T-cell (primary cell): ENCODE results near the gene SPTLC1. TPM values are rescaled to one million over a fixed set of nuclear protein-coding genes. Genes with fewer than 3 reads are reported as not detected.

ENCODE experiments used
- ATAC-seq, 4 experiments: fragments of 200-7000 bp in 3 of 4; fragments of 150-1000 bp in 1 of 4; cut with Tn5 transposase; replicated peaks in 1 of 4; 1 replicate in 3 of 4; 2 replicates in 1 of 4; pipeline ENCODE4 v1.10.0; 2021; ENCODE audit warnings: moderate library complexity in 3 of 4, mild to moderate bottlenecking in 2 of 4, moderate number of reproducible peaks in 1 of 4
- CTCF ChIA-PET, 2 donors: fragments of 300-600 bp; sonication (Branson Sonifier 250); formaldehyde crosslinking; loops; one replicate each; lab custom pipeline; 2022; ENCODE audit warnings: antibody characterized with exemption in 2 of 2; lab: Charles Lee
- POLR2A ChIA-PET, 2 donors: fragments of 300-600 bp; sonication (Branson Sonifier 250); formaldehyde crosslinking; loops; one replicate each; lab custom pipeline; 2022; ENCODE audit warnings: antibody characterized with exemption in 2 of 2; lab: Charles Lee
- DNase-seq, 35 experiments: peaks; one replicate each; pipeline versions ENCODE4 v3.0.0 to v3.0.0-alpha.2; 2013 to 2023
- H3K27ac ChIP-seq: one replicate; pipeline ENCODE4 v1.5.1; 2013; ENCODE audit warnings: low read length
- H3K27me3 ChIP-seq, 2 experiments: replicated peaks in 1 of 2; 1 replicate in 1 of 2; 2 replicates in 1 of 2; pipeline versions ENCODE4 v1.6.1 to v1.7.0; 2013; ENCODE audit warnings: low read length in 1 of 2, mixed read lengths in 1 of 2; ENCODE audit not compliant: control insufficient read depth in 2 of 2, insufficient read depth in 2 of 2; ENCODE audit errors: extremely low read depth in 1 of 2
- H3K36me3 ChIP-seq, 2 donors: 1 replicate in 1 of 2; 2 replicates in 1 of 2; pipeline versions ENCODE4 v1.6.1 to v1.7.0; 2013; ENCODE audit warnings: low read length in 1 of 2; ENCODE audit not compliant: control insufficient read depth in 2 of 2, insufficient read depth in 1 of 2; ENCODE audit errors: extremely low read depth in 1 of 2
- H3K4me1 ChIP-seq, 2 experiments: 1 replicate in 1 of 2; 2 replicates in 1 of 2; pipeline versions ENCODE4 v1.6.1 to v1.7.0; 2013; ENCODE audit warnings: low read length in 2 of 2, mixed read lengths in 1 of 2; ENCODE audit not compliant: insufficient read depth in 2 of 2, control insufficient read depth in 1 of 2; ENCODE audit errors: extremely low read depth in 1 of 2
- H3K4me3 ChIP-seq, 2 donors: 1 replicate in 1 of 2; 2 replicates in 1 of 2; pipeline versions ENCODE4 v1.5.1 to v1.7.0; 2013; ENCODE audit warnings: mild to moderate bottlenecking in 2 of 2, low read length in 1 of 2, moderate library complexity in 1 of 2; ENCODE audit not compliant: control insufficient read depth in 1 of 2; ENCODE audit errors: extremely low read depth in 1 of 2
- H3K9me3 ChIP-seq: 2 replicates; pipeline ENCODE4 v1.7.0; 2013
- H3K27ac Mint-ChIP-seq, 2 donors: one replicate each; pipeline ENCODE4 v1.8.0; 2020 to 2021; ENCODE audit warnings: mild to moderate bottlenecking in 2 of 2, mixed read lengths in 2 of 2
- H3K27me3 Mint-ChIP-seq, 2 donors: one replicate each; pipeline ENCODE4 v1.8.0; 2021 to 2022; ENCODE audit warnings: mixed read lengths in 2 of 2
- H3K36me3 Mint-ChIP-seq: one replicate; pipeline ENCODE4 v1.8.0; 2021; ENCODE audit warnings: mixed read lengths
- H3K4me1 Mint-ChIP-seq, 3 donors: one replicate each; pipeline ENCODE4 v1.8.0; 2020 to 2022; ENCODE audit warnings: mixed read lengths in 3 of 3, mild to moderate bottlenecking in 1 of 3
- H3K4me3 Mint-ChIP-seq, 3 donors: one replicate each; pipeline ENCODE4 v1.8.0; 2020 to 2022; ENCODE audit warnings: mild to moderate bottlenecking in 3 of 3, mixed read lengths in 3 of 3, moderate library complexity in 3 of 3
- H3K9me3 Mint-ChIP-seq, 3 donors: one replicate each; pipeline ENCODE4 v1.8.0; 2020 to 2022; ENCODE audit warnings: mixed read lengths in 3 of 3
- WGBS: methylation state at CpG from one replicate; pipeline ENCODE4 v1.1.5; 2013; ENCODE audit warnings: missing lambda C conversion rate; ENCODE audit not compliant: insufficient coverage; 5-methylcytosine and 5-hydroxymethylcytosine counted together
- total RNA-seq, 35 experiments: library from RNA in 6 of 35; stranded (reverse) in 6 of 35; fragments of 120-200 nt in 1 of 35; gene quantifications; one replicate each; pipeline versions ENCODE4 v1.2.1 to v1.2.4 and lab custom pipeline; 2013 to 2026

The SPTLC1 gene
- total RNA-seq, result 10 to 100 TPM; 40.5 to 51.1 (median 46.1) TPM
- total RNA-seq (2013), result 43.6 TPM
- 42.1 to 120 (median 65.3) reads per million in 29 experiments for total RNA-seq (lab: John Stamatoyannopoulos, UW)

DNA sequence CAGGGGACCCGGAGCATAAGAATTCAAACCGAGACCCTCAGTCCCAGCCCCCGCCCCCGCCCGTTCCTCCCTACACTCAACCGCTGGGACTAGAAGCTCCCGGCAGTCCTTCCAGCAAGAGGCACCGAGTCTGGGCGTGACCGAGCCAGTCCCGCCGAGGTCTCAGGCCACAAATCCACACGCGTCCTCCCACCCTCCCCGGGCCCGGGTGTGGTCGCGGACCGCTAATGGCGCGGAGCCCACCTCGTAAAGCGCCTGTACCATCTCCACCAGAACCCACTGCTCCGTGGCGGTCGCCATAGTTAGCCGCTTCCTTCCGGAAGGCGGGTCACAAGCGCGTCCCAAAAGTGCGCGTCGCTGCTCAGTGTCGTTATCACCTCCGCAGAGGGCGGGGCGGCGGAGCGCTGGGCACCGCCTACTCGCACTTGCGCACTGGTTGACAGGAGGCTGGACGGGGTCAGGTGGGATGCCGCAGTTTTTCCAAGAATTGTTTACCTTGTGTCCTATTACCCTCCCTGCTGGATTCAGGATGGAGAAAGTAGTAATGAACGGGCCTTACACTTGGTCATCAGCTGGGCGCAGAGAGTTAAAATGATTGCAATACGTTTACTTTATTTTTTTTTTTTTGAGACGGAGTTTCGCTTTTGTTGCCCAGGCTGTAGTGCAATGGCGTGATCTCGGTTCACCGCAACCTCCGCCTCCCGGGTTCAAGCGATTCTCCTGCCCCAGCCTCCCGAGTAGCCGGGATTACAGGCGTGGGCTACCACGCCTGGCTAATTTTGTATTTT lies at the start of gene SPTLC1:
TSS of gene SPTLC1 (minus strand) at position 343 of the 788 bp plus-strand sequence. CDS start at position 300, 43 bp downstream.
- Mint-ChIP-seq H3K4me3 (peak within 1 kb of the TSS; percentile 94 to 99 (median 99)), H3K9me3 (no peaks in the 10 kb centered on the region), H3K27ac (peak within 1 kb of the TSS; percentile 98 to 100), H3K4me1 (peaks cover 39 to 46% (median 45%) of the 10 kb centered on the region in 3 donors), H3K36me3 (peaks cover 25% of the 10 kb centered on the region), H3K27me3 (no peaks in the 10 kb centered on the region)
- WGBS, result 0% methylated on average over 40 of the region's 60 CpGs
- ATAC-seq (peak; percentile 95 to 96 (median 96)), DNase-seq (peak; percentile 84 to 98 (median 92))
- Histone ChIP-seq H3K9me3 (no peaks in the 10 kb centered on the region), H3K4me1 (peaks cover 13 to 14% of the 10 kb centered on the region in 2 experiments), H3K27me3 (peaks cover 0 to 2% of the 10 kb centered on the region in 2 experiments), H3K36me3 (peaks cover 0 to 22% of the 10 kb centered on the region in 2 donors), H3K4me3 (peak within 1 kb of the TSS; percentile 82 to 89), H3K27ac (peak within 1 kb of the TSS; percentile 89)
- ChIA-PET CTCF (interaction anchor here (0.6 to 0.9 kb wide), 4 partner anchors 24 to 1020 kb away, joined by 3 to 6 read pairs (median 4); partner anchors contain the start of gene IPPK (in 1 of the 2)), POLR2A (interaction anchor here (0.6 to 0.7 kb wide), 4 partner anchors 539 to 1198 kb away, joined by 3 to 11 read pairs (median 7); no protein-coding TSS in a partner anchor)

DNA sequence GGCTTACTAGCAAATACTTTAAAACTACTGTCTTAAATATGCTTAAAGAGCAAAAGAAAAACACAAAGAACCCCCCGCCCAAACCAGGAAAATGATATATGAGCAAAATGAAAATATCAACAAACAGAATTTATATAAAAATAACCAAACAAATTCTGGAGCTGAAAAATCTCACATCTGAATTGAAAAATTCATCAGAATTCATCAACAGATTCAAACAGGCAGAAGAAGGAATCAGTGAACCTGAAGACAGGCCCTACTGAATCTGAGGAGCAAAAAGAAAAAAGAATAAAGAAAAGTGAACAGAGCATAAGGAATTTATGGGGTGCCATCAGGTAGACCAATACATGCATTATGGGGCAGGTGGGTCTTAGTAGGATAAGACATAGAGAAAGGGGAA lies 49.8 kb upstream of the SPTLC1 start:
- Mint-ChIP-seq H3K27me3 (peaks cover 17 to 28% of the 10 kb centered on the region in 2 donors), H3K36me3 (peaks cover 8% of the 10 kb centered on the region), H3K4me3 (no peak overlapping the region), H3K4me1 (no peaks in the 10 kb centered on the region), H3K27ac (no peak overlapping the region), H3K9me3 (peaks cover 5 to 21% (median 15%) of the 10 kb centered on the region in 3 donors)
- DNase-seq (no peak), ATAC-seq (no peak)
- ChIA-PET CTCF (no interaction called here), POLR2A (no interaction called here)
- Histone ChIP-seq H3K27me3 (peaks cover 0 to 13% of the 10 kb centered on the region in 2 experiments), H3K27ac (no peak overlapping the region), H3K9me3 (peaks cover 3% of the 10 kb centered on the region), H3K36me3 (no peaks in the 10 kb centered on the region), H3K4me1 (no peaks in the 10 kb centered on the region), H3K4me3 (no peak overlapping the region)
- WGBS, result no CpG with 5 or more reads among the region's 1 CpG

DNA sequence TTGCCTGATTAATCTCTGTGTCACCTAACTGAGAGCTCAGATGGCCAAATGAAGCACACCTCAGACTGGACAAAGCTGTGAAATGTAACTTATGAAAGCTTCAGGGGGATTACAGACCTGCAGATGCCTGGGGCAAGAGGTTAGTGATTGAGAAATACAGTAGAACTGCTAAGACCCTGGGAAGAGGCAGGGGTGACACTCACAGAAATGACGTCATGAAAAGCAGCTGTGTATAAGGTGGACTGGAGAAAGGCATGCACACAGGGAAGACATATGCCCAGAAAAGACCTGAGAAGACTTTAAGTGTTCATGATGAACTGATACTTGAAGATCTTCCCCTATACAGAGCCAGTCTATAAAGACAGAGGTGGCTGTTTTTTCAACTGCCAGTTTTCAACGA lies 49.3 kb upstream of the SPTLC1 start:
- ChIA-PET CTCF (no interaction called here), POLR2A (no interaction called here)
- Histone ChIP-seq H3K4me1 (no peaks in the 10 kb centered on the region), H3K9me3 (peaks cover 3% of the 10 kb centered on the region), H3K27me3 (peaks cover 0 to 17% of the 10 kb centered on the region in 2 experiments), H3K27ac (no peak overlapping the region), H3K36me3 (no peaks in the 10 kb centered on the region), H3K4me3 (no peak overlapping the region)
- H3K27me3 Mint-ChIP-seq, result peaks cover 15 to 28% of the 10 kb centered on the region in 2 donors
- H3K36me3 Mint-ChIP-seq, result peaks cover 8% of the 10 kb centered on the region
- H3K4me3 Mint-ChIP-seq, result no peak overlapping the region
- H3K27ac Mint-ChIP-seq, result no peak overlapping the region
- H3K9me3 Mint-ChIP-seq, result peaks cover 5 to 21% (median 15%) of the 10 kb centered on the region in 3 donors
- ATAC-seq, result no peak
- no peak for DNase-seq
- WGBS, result 100% methylated on average over 1 of the region's 2 CpGs
- no peaks in the 10 kb centered on the region for H3K4me1 Mint-ChIP-seq

DNA sequence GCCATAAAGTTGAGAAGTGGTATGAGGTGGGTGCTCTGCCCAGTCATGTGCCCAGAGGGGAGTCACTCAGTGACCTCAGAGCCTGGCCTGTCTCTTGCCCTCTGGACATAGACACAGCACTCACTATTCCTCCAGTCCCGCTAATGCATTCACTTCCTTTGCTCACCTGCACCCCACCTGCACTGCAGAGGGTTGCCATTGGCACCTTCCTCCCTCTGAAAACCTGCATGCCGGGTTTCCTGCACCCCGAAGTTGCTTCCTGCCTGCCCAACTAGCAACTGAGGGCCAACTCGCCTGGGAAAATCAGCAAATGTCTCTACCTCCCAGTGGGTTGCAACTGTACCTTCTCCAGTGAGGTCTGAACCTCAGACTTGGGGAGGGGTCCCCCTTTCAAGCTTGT lies 48.1 kb upstream of the SPTLC1 start:
- WGBS, result 100% methylated on average over 1 of the region's 4 CpGs
- no peak overlapping the region for H3K27ac ChIP-seq
- H3K36me3 ChIP-seq, result no peaks in the 10 kb centered on the region
- Mint-ChIP-seq H3K9me3 (peaks cover 5 to 21% (median 15%) of the 10 kb centered on the region in 3 donors), H3K4me1 (no peaks in the 10 kb centered on the region), H3K4me3 (no peak overlapping the region), H3K27me3 (peaks cover 26 to 37% of the 10 kb centered on the region in 2 donors), H3K27ac (no peak overlapping the region), H3K36me3 (peaks cover 8% of the 10 kb centered on the region)
- H3K9me3 ChIP-seq, result peaks cover 3% of the 10 kb centered on the region
- peaks cover 0 to 23% of the 10 kb centered on the region in 2 experiments for H3K27me3 ChIP-seq
- ChIA-PET POLR2A (no interaction called here), CTCF (no interaction called here)
- H3K4me1 ChIP-seq, result no peaks in the 10 kb centered on the region
- ATAC-seq, result no peak
- no peak overlapping the region for H3K4me3 ChIP-seq
- no peak for DNase-seq

GRCh38 chr9:92160786-92161185 lies 45.6 kb upstream of the SPTLC1 start:
- peaks cover 5 to 21% (median 15%) of the 10 kb centered on the region in 3 donors for H3K9me3 Mint-ChIP-seq

DNA sequence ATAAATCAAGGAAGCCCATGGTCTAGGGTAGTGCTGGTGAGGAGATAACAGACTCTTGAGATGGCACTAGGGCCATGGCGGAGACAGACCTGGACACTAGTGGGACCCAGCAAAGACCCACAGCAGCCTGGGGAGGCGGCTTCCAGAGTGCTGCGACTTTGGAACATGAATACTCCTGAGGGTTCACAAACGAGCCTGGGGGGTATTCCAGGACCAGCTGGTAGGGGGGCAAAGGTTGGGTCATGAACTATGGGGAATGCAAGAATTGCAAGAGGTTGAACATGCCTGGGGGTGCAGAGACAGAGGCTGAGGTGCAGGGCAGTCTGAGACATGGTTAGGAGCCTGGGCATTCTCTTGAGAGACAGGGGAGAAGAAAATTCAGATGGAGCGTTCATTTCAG lies 43.8 kb upstream of the SPTLC1 start:
- no peaks in the 10 kb centered on the region for H3K36me3 Mint-ChIP-seq

More at GRCh38 chr9:92160786-92161185, 45.6 kb upstream of the SPTLC1 start:
- Histone ChIP-seq H3K36me3 (no peaks in the 10 kb centered on the region), H3K27me3 (peaks cover 0 to 21% of the 10 kb centered on the region in 2 experiments), H3K4me1 (no peaks in the 10 kb centered on the region), H3K9me3 (peaks cover 3% of the 10 kb centered on the region), H3K4me3 (no peak overlapping the region), H3K27ac (no peak overlapping the region)
- no peak overlapping the region for H3K4me3 Mint-ChIP-seq
- no peak for ATAC-seq
- WGBS, result 88% methylated on average over 7 of the region's 10 CpGs
- ChIA-PET CTCF (no interaction called here), POLR2A (no interaction called here)
- no peak for DNase-seq
- H3K36me3 Mint-ChIP-seq, result peaks cover 8% of the 10 kb centered on the region
- H3K27me3 Mint-ChIP-seq, result peaks cover 27 to 46% of the 10 kb centered on the region in 2 donors
- H3K4me1 Mint-ChIP-seq, result no peaks in the 10 kb centered on the region
- no peak overlapping the region for H3K27ac Mint-ChIP-seq

More for the DNA sequence above, 43.8 kb upstream of the SPTLC1 start:
- H3K9me3 Mint-ChIP-seq, result peaks cover 0 to 3% (median under 1%) of the 10 kb centered on the region in 3 donors
- ATAC-seq (no peak), DNase-seq (no peak)
- H3K27me3 Mint-ChIP-seq, result peaks cover 29 to 41% of the 10 kb centered on the region in 2 donors
- WGBS, result 79% methylated on average over 4 of the region's 5 CpGs
- H3K27ac ChIP-seq, result no peak overlapping the region
- ChIA-PET CTCF (no interaction called here), POLR2A (no interaction called here)
- no peak overlapping the region for H3K4me3 ChIP-seq
- H3K9me3 ChIP-seq, result no peaks in the 10 kb centered on the region
- H3K27me3 ChIP-seq, result peaks cover 0 to 21% of the 10 kb centered on the region in 2 experiments
- H3K4me3 Mint-ChIP-seq, result no peak overlapping the region
- H3K4me1 ChIP-seq, result no peaks in the 10 kb centered on the region
- no peaks in the 10 kb centered on the region for H3K36me3 ChIP-seq
- H3K27ac Mint-ChIP-seq, result no peak overlapping the region
- H3K4me1 Mint-ChIP-seq, result no peaks in the 10 kb centered on the region
